ENCODE measurements around the gene ABLIM1.

DNA sequence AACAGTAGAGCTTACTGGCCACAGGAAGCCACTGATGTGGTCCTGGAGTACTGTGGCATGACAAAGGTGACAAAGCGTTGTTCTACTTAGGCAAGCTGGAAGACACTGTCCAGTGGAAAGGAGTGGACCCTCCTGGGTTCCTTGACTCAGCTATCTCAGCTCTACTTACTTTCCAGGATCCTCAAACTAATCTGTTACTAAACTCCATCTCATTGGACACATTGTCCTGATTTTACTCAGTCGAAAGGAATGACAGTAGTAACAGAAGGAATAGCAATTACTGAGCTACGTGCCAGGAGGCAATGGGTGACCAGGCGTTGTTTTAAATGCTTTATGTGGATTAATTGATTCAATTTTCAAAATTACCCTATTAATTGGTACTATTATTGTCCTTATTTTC lies 41.6 kb downstream of the ABLIM1 start:
- TF ChIP-seq, protein P1, sequence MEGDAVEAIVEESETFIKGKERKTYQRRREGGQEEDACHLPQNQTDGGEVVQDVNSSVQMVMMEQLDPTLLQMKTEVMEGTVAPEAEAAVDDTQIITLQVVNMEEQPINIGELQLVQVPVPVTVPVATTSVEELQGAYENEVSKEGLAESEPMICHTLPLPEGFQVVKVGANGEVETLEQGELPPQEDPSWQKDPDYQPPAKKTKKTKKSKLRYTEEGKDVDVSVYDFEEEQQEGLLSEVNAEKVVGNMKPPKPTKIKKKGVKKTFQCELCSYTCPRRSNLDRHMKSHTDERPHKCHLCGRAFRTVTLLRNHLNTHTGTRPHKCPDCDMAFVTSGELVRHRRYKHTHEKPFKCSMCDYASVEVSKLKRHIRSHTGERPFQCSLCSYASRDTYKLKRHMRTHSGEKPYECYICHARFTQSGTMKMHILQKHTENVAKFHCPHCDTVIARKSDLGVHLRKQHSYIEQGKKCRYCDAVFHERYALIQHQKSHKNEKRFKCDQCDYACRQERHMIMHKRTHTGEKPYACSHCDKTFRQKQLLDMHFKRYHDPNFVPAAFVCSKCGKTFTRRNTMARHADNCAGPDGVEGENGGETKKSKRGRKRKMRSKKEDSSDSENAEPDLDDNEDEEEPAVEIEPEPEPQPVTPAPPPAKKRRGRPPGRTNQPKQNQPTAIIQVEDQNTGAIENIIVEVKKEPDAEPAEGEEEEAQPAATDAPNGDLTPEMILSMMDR (conservative IDR thresholded peaks at IDR 0.05; ENCODE audit: low read depth in 2 of 2) = no peak
- TF ChIP-seq, protein P2, sequence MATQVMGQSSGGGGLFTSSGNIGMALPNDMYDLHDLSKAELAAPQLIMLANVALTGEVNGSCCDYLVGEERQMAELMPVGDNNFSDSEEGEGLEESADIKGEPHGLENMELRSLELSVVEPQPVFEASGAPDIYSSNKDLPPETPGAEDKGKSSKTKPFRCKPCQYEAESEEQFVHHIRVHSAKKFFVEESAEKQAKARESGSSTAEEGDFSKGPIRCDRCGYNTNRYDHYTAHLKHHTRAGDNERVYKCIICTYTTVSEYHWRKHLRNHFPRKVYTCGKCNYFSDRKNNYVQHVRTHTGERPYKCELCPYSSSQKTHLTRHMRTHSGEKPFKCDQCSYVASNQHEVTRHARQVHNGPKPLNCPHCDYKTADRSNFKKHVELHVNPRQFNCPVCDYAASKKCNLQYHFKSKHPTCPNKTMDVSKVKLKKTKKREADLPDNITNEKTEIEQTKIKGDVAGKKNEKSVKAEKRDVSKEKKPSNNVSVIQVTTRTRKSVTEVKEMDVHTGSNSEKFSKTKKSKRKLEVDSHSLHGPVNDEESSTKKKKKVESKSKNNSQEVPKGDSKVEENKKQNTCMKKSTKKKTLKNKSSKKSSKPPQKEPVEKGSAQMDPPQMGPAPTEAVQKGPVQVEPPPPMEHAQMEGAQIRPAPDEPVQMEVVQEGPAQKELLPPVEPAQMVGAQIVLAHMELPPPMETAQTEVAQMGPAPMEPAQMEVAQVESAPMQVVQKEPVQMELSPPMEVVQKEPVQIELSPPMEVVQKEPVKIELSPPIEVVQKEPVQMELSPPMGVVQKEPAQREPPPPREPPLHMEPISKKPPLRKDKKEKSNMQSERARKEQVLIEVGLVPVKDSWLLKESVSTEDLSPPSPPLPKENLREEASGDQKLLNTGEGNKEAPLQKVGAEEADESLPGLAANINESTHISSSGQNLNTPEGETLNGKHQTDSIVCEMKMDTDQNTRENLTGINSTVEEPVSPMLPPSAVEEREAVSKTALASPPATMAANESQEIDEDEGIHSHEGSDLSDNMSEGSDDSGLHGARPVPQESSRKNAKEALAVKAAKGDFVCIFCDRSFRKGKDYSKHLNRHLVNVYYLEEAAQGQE (IDR thresholded peaks at IDR 0.05; ENCODE audit: unreplicated experiment) = no peak
- no peak for TF ChIP-seq POLR2AphosphoS5 (IDR thresholded peaks at IDR 0.05; ENCODE audit: low read depth)
- TF ChIP-seq ZNF331 (CRISPR knock-in tag; IDR thresholded peaks at IDR 0.05; ENCODE audit: low read depth) = no peak
- TF ChIP-seq EZH2 (IDR thresholded peaks at IDR 0.05; ENCODE audit: low read depth, unreplicated experiment) = no peak
- TF ChIP-seq, protein P3, sequence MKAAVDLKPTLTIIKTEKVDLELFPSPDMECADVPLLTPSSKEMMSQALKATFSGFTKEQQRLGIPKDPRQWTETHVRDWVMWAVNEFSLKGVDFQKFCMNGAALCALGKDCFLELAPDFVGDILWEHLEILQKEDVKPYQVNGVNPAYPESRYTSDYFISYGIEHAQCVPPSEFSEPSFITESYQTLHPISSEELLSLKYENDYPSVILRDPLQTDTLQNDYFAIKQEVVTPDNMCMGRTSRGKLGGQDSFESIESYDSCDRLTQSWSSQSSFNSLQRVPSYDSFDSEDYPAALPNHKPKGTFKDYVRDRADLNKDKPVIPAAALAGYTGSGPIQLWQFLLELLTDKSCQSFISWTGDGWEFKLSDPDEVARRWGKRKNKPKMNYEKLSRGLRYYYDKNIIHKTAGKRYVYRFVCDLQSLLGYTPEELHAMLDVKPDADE (IDR thresholded peaks at IDR 0.05) = no peak
- TF ChIP-seq CREB1 (CRISPR knock-in tag; IDR thresholded peaks at IDR 0.05; ENCODE audit: low read depth) = no peak
